Right lobe of liver (tissue), 4 donors: Measurements from ENCODE around the gene C2orf80.

ENCODE experiments used
- CTCF ChIP-seq, 4 donors: fragments of 200-600 bp in 3 of 4; fragments of 450-650 bp in 1 of 4; IDR thresholded peaks; one replicate each; pipeline versions ENCODE4 v1.5.1 to v1.8.0; 2016 to 2022; ENCODE audit warnings: antibody characterized with exemption in 4 of 4, mild to moderate bottlenecking in 2 of 4
- POLR2A ChIP-seq: fragments of 450-650 bp; IDR thresholded peaks from one replicate; pipeline ENCODE4 v1.6.1; 2017; ENCODE audit warnings: antibody characterized with exemption, mild to moderate bottlenecking
- donor health status: DM: no; HTN: no; CAD: no.
- donor health status: DM: no; HTN: no; CAD: no.
- donor health status: DM: no; HTN: yes; CAD: no.

GRCh38 chr2:208127090-208127489 is 62.7 kb downstream of the C2orf80 start:
- TF ChIP-seq CTCF (IDR thresholded peaks at IDR 0.05) = no peak
- no peak for TF ChIP-seq POLR2A
